ENCODE measurements around the gene CDC27.
"Not testable (repeated sequence)": the region's sequence is repeated elsewhere in the genome, so short reads cannot be mapped to it uniquely, and the experiment has no call there.

The CDC27 gene

GRCh38 chr17:47190243-47190642 is 1.1 kb upstream of the CDC27 start:
- DNase-seq, result no peak

GRCh38 chr17:47189732-47190237 is 690 bp upstream of the CDC27 start:
- no peak for DNase-seq

GRCh38 chr17:47188271-47188875 is 722 bp downstream of the CDC27 start:
- DNase-seq, result no peak

DNA sequence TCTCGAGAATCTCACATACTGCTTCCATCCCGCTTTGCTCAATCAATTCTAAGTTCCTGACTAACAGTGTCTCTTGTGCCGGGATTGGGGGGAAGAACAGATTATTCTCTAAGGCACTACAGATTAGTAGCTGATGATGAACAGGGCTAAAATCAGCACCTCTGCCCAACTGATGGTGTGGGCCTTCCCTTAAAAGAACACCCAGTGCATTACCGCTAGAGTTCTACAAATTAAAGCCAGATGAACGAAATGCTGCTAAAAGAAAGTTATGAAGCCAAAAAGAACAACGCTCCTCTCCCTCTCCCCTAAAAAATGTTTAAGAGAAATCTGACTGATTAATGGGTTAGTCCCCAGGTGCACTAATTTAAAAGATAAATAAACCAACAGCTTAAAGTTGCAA is 4.4 kb downstream of the CDC27 start:
- no peak for DNase-seq

GRCh38 chr17:47180988-47181387 is 8.1 kb downstream of the CDC27 start:
- not testable (repeated sequence) for DNase-seq

DNA sequence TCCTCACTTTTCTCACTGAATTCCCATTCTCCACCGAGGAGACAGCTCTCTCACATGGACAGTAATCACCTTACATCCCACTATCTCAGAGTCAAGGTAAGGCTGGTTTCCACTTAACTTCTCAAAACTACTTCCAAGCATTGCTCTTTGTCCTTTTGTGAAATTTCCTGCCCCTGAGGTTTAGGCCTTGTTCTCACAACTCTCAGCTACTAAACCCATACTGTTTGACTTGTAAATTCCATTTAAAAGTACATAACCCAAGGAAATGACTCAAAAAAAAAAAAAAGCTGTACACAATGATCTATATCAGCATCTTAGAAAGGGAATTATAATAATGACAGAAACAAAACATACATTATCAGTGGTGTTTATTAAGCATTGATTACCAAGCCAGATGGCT is 8.8 kb downstream of the CDC27 start:
- no peak for DNase-seq

DNA sequence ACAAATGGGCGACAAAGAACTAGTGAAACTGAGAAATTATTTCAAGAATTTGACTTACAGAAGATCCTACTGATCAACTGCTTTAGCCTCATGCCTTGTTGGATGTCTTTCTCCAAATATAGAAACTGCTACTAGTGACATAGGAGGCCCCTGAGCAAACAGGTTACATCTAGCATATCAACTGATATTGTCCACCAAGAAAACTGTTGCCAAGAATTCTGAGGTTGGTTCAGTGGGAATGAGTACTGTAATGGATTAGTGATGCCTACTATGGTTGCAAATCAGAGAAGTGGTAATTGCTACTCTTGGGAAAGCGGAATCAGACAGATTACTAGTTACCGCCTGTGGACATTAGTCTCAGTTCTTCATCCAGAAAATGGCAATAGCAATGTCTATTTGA is 10.0 kb downstream of the CDC27 start:
- DNase-seq, result no peak

DNA sequence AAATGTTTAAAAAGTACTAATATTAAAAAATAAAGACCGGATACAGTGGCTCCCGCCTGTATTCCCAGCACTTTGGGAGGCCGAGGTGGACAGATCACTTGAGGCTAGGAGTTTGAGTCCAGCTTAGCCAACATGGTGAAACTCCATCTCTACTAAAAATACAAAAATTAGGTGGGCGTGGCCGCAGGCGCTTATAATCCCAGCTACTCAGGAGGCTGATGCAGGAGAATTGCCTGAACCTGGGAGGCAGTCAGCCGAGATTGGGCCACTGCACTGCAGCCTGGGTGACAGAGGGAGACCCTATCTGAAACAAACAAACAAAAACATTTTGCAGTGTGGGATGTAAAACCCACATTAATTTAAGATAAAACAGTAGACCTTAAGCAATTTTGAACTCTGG is 11.8 kb downstream of the CDC27 start:
- DNase-seq, result no peak

DNA sequence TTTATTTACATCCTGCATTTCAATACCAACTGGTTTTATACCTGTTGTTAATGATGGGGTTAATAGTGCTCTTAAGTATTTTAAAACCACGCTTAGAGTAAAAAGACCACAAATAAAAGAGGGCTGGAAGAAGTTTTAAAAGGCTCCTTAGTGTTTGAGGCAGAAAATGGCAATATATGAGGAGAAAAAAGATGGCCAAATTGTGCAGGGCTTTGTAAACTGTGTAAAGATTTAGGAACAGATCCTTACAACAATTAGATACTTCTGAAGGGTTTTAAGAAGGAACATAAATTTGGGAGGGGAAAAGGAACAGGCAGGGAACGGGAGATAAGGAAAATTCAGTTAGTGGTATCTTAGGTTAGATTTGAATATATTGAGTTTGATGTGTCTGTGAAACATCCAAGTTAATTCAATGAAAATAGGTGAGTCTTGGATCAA is 12.7 kb downstream of the CDC27 start:
- no peak for DNase-seq

- DNase-seq, result not testable (repeated sequence)
Observed at GRCh38 chr17:47174823-47175222, 14.3 kb downstream of the CDC27 start.

- no peak for DNase-seq
Observed at GRCh38 chr17:47172696-47173565, 16.2 kb downstream of the CDC27 start.

- DNase-seq, result no peak
Observed at GRCh38 chr17:47170710-47171109, 18.4 kb downstream of the CDC27 start.

DNA sequence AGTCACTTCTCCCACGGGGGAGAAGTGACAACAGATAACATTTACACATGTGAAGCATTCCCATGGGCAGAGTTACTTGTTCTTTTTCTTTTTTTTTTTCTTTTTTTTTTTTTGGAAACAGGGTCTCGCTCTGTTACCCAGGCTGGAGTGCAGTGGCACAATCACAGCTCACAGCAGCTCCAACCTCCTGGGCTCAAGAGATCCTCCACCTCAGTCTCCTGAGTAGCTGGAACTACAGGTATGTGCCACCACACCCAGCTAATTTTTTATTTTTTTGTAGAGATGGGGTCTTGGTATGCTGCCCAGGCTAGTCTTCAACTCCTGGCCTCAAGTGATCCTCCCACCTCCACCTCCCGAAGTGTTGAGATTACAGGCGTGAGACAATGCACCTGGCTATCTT is 20.2 kb downstream of the CDC27 start:
- not testable (repeated sequence) for DNase-seq

DNA sequence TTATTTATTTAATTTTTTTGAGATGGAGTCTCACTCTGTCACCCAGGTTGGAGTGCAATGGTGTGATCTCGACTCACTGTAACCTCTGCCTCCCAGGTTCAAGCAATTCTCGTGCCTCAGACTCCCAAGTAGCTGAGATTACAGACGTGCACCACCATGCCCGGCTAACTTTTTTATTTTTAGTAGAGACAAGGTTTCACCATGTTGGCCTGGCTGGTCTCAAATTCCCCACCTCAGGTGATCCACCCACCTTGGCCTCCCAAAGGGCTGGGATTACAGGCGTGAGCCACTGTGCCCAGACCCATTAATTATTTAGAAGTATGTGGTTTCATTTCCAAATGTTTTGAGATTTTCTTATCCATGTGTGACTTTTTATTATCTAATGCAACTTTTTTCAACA is 22.2 kb downstream of the CDC27 start:
- DNase-seq, result not testable (repeated sequence)

DNA sequence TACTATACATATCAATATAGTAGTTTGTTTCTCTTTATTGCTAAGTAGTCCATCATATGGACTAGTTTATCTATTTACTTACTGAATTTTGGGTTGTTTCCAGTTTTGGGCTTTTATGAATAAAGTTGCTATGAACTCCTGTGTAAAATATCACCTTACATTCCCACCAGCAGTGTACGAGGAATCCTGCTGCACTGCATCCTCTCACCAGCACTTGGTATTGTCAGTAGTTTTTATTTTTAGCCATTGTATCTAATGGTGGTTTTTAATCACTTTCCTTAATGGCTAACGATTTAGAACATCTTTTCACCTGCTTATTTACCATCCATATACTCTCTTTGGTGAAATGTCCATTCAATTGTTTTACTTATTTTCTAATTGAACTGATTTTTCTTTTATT is 24.0 kb downstream of the CDC27 start:
- no peak for DNase-seq

- DNase-seq, result no peak
Observed at GRCh38 chr17:47164263-47164662, 24.8 kb downstream of the CDC27 start.

GRCh38 chr17:47162013-47162622 is 27.0 kb downstream of the CDC27 start:
- no peak for DNase-seq

DNA sequence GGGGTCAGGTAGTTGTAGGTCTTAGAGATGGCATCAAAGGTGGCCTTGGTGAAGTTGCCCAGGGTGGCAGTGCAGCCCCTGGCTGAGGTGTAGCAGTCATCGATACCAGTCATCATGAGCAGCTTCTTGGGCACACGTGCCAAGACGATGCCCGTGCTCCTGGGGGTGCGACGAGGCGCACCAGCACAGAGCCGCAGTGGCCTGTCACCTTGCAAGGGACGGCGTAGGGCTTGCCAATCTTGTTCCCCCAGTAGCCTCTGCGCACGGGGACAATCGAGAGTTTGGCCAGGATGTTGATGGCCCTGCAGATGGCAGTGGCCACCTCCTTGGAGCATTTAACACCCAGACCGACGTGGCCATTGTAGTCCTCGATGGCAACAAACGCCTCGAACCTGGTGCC is 29.8 kb downstream of the CDC27 start:
- DNase-seq, result no peak

DNA sequence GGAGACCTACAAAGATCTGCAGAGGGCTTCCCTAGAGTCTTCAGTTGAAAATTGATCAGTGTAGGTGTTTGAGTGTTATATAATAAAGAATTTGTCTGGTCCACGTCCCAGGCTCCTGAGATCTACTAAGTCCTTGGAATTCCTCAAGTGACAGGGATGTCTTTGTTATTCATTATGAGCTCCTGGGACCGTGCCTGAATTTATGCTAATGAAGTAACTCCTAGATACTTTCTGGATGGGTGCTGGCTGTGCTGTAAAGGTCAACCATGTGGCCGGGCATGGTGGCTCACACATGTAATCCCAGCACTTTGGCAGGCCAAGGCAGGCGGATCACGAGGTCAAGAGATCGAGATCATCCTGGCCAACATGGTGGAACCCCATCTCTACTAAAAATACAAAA is 43.7 kb downstream of the CDC27 start:
- DNase-seq, result no peak

DNA sequence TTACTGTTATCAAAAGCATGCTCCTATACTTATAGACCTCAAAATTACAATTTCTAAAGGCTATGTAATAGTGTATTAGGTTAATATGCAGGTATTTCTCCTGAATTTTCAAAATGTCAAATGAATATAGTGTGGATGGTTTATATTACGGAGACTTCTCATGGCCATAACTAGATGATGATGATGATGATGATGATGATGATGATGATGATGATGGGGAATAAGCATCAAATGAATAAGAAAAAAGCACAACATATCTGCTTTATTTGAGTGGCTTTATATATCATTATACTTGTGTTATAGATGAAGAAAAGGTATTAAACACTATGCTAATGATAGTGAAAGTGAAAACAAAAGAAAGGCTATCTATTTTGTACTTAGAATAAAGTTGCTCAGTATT is 53.9 kb downstream of the CDC27 start:
- no peak for DNase-seq

GRCh38 chr17:47134354-47134753 is 54.7 kb downstream of the CDC27 start:
- DNase-seq, result not testable (repeated sequence)

DNA sequence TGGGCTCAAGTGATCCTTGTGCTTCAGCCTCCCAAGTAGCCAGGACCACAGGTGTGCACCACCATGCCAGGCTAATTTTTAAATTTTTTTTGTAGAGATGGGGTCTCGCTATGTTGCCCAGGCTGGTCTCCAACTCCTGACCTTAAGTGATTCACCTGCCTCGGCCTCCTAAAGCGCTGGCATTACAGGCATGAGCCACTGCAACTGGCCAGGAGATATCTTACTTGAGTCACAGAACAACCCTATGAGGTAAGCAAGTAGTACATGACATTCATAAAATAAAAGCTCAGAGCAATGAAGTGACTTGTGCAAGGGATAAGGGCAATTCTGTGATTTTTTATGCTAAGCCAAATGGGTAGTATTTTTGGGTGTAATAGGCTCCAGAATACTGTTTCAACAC is 57.3 kb downstream of the CDC27 start:
- no peak for DNase-seq

GRCh38 chr17:47126835-47127234 is 62.3 kb downstream of the CDC27 start:
- not testable (repeated sequence) for DNase-seq

DNA sequence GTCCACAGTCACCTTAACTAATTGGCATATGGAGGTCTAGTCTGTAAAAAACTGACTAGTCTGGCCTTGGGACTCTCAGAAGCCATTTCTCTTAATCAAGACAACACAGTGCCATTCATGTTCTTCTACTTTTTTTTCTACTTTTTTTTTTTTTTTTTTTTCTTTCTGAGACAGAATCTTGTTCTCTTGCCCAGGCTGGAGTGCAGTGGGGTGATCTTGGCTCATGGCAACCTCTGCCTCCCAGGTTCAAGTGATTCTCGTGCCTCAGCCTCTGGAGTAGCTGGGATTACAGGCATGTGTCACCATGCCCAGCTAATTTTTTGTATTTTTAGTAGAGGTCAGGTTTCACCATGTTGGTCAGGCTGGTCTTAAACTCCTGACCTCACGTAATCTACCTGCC is 65.8 kb downstream of the CDC27 start:
- not testable (repeated sequence) for DNase-seq
